C4-2B (cell line): ENCODE results near the gene GPR52.

Experiments used
- ZFX ChIP-seq: fragments of 450-650 bp; IDR thresholded peaks from 2 replicates; pipeline ENCODE4 v1.6.1; 2017
- TF ChIP-seq, protein P1 (sequence below): fragments of 450-650 bp; conservative IDR thresholded peaks from 2 replicates; pipeline ENCODE4 v1.5.1; 2017; ENCODE audit warnings: mild to moderate bottlenecking

DNA sequence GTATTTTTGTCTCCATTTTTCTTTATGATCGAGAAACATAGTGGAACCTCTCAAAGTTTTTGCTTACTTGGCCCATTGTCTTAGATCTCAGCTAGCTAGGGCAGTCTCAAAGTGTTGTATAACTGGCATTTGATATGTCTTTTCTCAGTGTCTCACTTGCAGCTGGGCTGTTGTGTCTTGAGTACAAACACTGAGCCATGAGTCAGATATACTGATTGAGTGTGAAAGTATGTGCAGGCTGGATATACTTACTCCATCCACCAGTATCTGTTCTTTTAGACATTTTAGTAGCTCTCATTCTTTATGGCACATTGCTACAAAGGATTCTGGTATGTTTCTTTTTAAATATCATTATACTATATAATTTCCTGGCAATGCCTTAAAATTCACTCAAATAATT lies 14.3 kb upstream of the GPR52 start:
- TF ChIP-seq, protein P1, sequence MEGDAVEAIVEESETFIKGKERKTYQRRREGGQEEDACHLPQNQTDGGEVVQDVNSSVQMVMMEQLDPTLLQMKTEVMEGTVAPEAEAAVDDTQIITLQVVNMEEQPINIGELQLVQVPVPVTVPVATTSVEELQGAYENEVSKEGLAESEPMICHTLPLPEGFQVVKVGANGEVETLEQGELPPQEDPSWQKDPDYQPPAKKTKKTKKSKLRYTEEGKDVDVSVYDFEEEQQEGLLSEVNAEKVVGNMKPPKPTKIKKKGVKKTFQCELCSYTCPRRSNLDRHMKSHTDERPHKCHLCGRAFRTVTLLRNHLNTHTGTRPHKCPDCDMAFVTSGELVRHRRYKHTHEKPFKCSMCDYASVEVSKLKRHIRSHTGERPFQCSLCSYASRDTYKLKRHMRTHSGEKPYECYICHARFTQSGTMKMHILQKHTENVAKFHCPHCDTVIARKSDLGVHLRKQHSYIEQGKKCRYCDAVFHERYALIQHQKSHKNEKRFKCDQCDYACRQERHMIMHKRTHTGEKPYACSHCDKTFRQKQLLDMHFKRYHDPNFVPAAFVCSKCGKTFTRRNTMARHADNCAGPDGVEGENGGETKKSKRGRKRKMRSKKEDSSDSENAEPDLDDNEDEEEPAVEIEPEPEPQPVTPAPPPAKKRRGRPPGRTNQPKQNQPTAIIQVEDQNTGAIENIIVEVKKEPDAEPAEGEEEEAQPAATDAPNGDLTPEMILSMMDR: no peak
- TF ChIP-seq ZFX: no peak
